ENCODE results near the gene PBX1. TPM values are rescaled to one million over a fixed set of nuclear protein-coding genes. Genes with fewer than 3 reads are reported as not detected.
A peak's percentile ranks its signal among the peaks of the same experiment; 100 is the strongest.

PBX1 gene
- total RNA-seq, 1 donor from 2014 or later, result 719 TPM

DNA sequence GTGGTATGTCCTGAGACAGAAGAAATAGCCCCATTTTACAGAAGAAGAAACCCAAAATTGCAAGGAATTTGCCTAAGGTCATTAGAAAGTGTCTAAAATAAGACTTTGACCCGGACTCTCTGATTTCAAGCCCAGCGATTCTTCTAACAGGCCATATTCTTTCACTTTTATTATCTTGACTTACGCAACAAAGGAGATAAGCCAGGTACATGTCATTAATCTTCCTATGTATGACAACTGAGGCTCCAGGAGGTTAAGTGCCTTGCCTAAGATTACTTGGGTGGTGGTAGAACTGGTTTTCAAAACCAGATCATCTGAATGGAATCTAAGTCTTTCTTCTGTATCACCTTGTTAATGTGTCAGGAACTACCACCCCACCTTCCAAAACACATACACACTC, 124.3 kb downstream of the PBX1 start:
- Mint-ChIP-seq H3K27ac (peak overlapping the region; percentile 96), H3K4me3 (peak overlapping the region; percentile 5), H3K4me1 (peaks cover 71% of the 10 kb centered on the region), H3K36me3 (peaks cover 32% of the 10 kb centered on the region), H3K9me3 (no peaks in the 10 kb centered on the region), H3K27me3 (ENCODE audit: low read depth) (no peaks in the 10 kb centered on the region)
- TF ChIP-seq, protein P1, sequence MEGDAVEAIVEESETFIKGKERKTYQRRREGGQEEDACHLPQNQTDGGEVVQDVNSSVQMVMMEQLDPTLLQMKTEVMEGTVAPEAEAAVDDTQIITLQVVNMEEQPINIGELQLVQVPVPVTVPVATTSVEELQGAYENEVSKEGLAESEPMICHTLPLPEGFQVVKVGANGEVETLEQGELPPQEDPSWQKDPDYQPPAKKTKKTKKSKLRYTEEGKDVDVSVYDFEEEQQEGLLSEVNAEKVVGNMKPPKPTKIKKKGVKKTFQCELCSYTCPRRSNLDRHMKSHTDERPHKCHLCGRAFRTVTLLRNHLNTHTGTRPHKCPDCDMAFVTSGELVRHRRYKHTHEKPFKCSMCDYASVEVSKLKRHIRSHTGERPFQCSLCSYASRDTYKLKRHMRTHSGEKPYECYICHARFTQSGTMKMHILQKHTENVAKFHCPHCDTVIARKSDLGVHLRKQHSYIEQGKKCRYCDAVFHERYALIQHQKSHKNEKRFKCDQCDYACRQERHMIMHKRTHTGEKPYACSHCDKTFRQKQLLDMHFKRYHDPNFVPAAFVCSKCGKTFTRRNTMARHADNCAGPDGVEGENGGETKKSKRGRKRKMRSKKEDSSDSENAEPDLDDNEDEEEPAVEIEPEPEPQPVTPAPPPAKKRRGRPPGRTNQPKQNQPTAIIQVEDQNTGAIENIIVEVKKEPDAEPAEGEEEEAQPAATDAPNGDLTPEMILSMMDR (IDR thresholded peaks at IDR 0.05; ENCODE audit: unreplicated experiment), result no peak
- no peak for DNase-seq (ENCODE audit: low spot score in 2 of 2, unreplicated experiment in 2 of 2)

DNA sequence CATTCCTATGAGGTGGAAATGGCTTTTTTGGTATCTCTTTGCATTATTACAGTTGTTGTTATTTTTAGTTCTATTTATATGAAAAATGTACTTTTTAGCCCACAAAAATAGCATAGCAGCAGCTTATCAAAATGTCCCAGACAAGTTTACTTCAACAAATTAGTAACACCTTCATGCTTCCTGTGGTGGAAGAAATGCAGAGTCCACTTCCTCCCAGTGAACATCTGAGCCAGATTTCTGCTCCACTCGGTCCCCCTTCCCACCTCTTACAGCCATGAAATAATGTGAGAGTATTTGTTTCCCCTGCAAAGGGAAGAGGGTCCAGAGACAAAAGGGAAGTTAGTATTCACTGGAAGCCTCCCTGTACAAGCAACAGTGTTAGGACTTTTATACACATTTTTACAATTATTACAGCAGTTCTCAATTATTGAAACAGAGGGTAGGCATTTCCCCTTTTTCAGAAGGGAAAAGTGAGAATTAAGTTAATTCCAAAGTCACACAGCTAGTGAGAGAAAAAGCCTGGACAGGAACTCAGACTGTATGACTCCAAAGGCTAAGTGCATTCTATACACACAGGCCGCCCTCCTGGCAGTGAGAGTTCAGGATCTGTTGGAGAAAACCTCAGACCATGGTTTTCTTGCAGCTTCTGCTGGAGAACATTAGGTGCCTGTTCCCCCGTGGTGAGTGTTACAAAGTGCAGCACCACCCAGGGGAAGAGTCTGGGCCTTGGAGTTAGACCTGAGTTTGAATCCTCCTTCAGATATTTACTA, 126.5 kb downstream of the PBX1 start:
- TF ChIP-seq, protein P1 (IDR thresholded peaks at IDR 0.05; ENCODE audit: unreplicated experiment), result no peak
- Mint-ChIP-seq H3K9me3 (no peaks in the 10 kb centered on the region), H3K4me1 (peaks cover 78% of the 10 kb centered on the region), H3K27ac (peak overlapping the region; percentile 86), H3K27me3 (ENCODE audit: low read depth) (no peaks in the 10 kb centered on the region), H3K4me3 (no peak overlapping the region), H3K36me3 (peaks cover 20% of the 10 kb centered on the region)
- no peak for DNase-seq (ENCODE audit: low spot score in 2 of 2, unreplicated experiment in 2 of 2)

DNA sequence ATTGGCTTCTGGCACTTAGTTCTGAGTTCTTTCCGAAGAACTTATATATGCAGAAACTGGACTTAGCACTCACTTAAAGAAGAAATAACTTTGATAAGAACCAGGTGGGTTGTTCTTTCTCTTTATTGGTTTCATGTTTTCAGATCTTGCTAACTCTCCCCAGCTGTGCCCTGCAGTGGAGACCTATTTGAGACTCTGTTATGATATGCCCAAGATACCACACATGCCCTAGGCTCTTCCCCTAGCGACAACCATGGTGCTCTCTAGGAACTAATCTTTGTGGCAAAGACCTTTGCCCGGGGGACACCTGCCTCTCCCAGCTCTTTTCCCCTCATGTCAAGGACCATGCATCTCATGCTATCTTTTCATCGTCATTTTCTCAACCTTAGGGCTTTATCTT, 128.8 kb downstream of the PBX1 start:
- Mint-ChIP-seq H3K4me1 (peaks cover 70% of the 10 kb centered on the region), H3K9me3 (no peaks in the 10 kb centered on the region), H3K27me3 (ENCODE audit: low read depth) (no peaks in the 10 kb centered on the region), H3K36me3 (peaks cover 21% of the 10 kb centered on the region), H3K27ac (peak overlapping the region; percentile 88), H3K4me3 (no peak overlapping the region)
- DNase-seq (ENCODE audit: low spot score in 2 of 2, unreplicated experiment in 2 of 2), result no peak
- TF ChIP-seq, protein P1 (IDR thresholded peaks at IDR 0.05; ENCODE audit: unreplicated experiment), result no peak

GRCh38 chr1:164688791-164689190, 129.8 kb downstream of the PBX1 start:
- Mint-ChIP-seq H3K27me3 (ENCODE audit: low read depth) (no peaks in the 10 kb centered on the region), H3K4me3 (no peak overlapping the region), H3K36me3 (peaks cover 15% of the 10 kb centered on the region), H3K9me3 (no peaks in the 10 kb centered on the region), H3K27ac (peak overlapping the region; percentile 77), H3K4me1 (peaks cover 64% of the 10 kb centered on the region)
- DNase-seq (ENCODE audit: low spot score in 2 of 2, unreplicated experiment in 2 of 2), result no peak
- TF ChIP-seq, protein P1 (IDR thresholded peaks at IDR 0.05; ENCODE audit: unreplicated experiment), result no peak

GRCh38 chr1:164689672-164690511, 130.9 kb downstream of the PBX1 start:
- peak overlapping the region; percentile 77 for H3K27ac Mint-ChIP-seq

More at GRCh38 chr1:164689672-164690511, 130.9 kb downstream of the PBX1 start:
- TF ChIP-seq, protein P1 (IDR thresholded peaks at IDR 0.05; ENCODE audit: unreplicated experiment), result no peak
- DNase-seq (ENCODE audit: low spot score in 2 of 2, unreplicated experiment in 2 of 2), result no peak
- no peaks in the 10 kb centered on the region for H3K27me3 Mint-ChIP-seq (ENCODE audit: low read depth)
- H3K9me3 Mint-ChIP-seq, result no peaks in the 10 kb centered on the region
- peaks cover 15% of the 10 kb centered on the region for H3K36me3 Mint-ChIP-seq
- no peak overlapping the region for H3K4me3 Mint-ChIP-seq
- peaks cover 53% of the 10 kb centered on the region for H3K4me1 Mint-ChIP-seq
